GM23248 (cell line): ENCODE data around the gene KCTD16. TPM values are rescaled to one million over a fixed set of nuclear protein-coding genes. Genes with fewer than 3 reads are reported as not detected.

ENCODE experiments used
- DNase-seq: peaks from one replicate; pipeline ENCODE4 v3.0.0-alpha.2; 2015
- H2AFZ ChIP-seq: fragments of 200-600 bp; sonication (generic); 2 replicates; pipeline ENCODE4 v1.6.1; 2016; ENCODE audit warnings: antibody characterized with exemption
- H3F3A ChIP-seq: fragments of 200-600 bp; sonication (generic); 2 replicates; pipeline ENCODE4 v1.6.1; 2016; ENCODE audit warnings: mild to moderate bottlenecking, antibody characterized with exemption, mixed run types; ENCODE audit not compliant: insufficient read depth
- H3K27ac ChIP-seq: fragments of 200-600 bp; sonication (generic); 2 replicates; pipeline ENCODE4 v1.5.1; 2016; ENCODE audit warnings: mild to moderate bottlenecking
- H3K27me3 ChIP-seq: fragments of 200-600 bp; sonication (generic); replicated peaks from 2 replicates; pipeline ENCODE4 v1.6.1; 2016; ENCODE audit warnings: mild to moderate bottlenecking; ENCODE audit not compliant: insufficient read depth
- H3K36me3 ChIP-seq: fragments of 200-600 bp; sonication (generic); 2 replicates; pipeline ENCODE4 v1.6.1; 2016; ENCODE audit warnings: low read depth, mild to moderate bottlenecking
- H3K4me1 ChIP-seq: fragments of 200-600 bp; sonication (generic); 2 replicates; pipeline ENCODE4 v1.6.1; 2016; ENCODE audit warnings: mild to moderate bottlenecking; ENCODE audit not compliant: insufficient read depth
- H3K4me2 ChIP-seq: fragments of 200-600 bp; sonication (generic); one replicate; pipeline ENCODE4 v1.6.1; 2016; ENCODE audit warnings: mild to moderate bottlenecking; ENCODE audit not compliant: unreplicated experiment
- H3K4me3 ChIP-seq: fragments of 200-600 bp; sonication (generic); 2 replicates; pipeline ENCODE4 v1.5.1; 2016; ENCODE audit warnings: mild to moderate bottlenecking
- H3K79me2 ChIP-seq: fragments of 200-600 bp; sonication (generic); 2 replicates; pipeline ENCODE4 v1.6.1; 2016; ENCODE audit warnings: mild to moderate bottlenecking; ENCODE audit not compliant: insufficient read depth
- H3K9ac ChIP-seq: fragments of 200-600 bp; sonication (generic); 2 replicates; pipeline ENCODE4 v1.6.1; 2016; ENCODE audit warnings: mild to moderate bottlenecking
- H3K9me2 ChIP-seq: fragments of 200-600 bp; sonication (generic); 2 replicates; pipeline ENCODE4 v1.6.1; 2016; ENCODE audit warnings: mixed run types, mild to moderate bottlenecking, moderate library complexity; ENCODE audit not compliant: insufficient read depth
- H3K9me3 ChIP-seq: fragments of 200-600 bp; sonication (generic); one replicate; pipeline ENCODE4 v1.6.1; 2017; ENCODE audit warnings: low read depth
- H4K20me1 ChIP-seq: fragments of 200-600 bp; sonication (generic); 2 replicates; pipeline ENCODE4 v1.6.0; 2016; ENCODE audit not compliant: insufficient read depth
- EZH2 ChIP-seq: fragments of 200-600 bp; sonication (generic); IDR thresholded peaks from 2 replicates; pipeline ENCODE4 v1.6.1; 2018; ENCODE audit warnings: antibody characterized with exemption, mild to moderate bottlenecking; ENCODE audit not compliant: insufficient read depth, poor library complexity, severe bottlenecking
- EZH2phosphoT487 ChIP-seq: fragments of 200-600 bp; sonication (generic); IDR thresholded peaks from 2 replicates; pipeline ENCODE4 v1.6.1; 2018; ENCODE audit warnings: antibody characterized with exemption, moderate library complexity, mild to moderate bottlenecking, low read depth; ENCODE audit not compliant: insufficient read depth
- WGBS, 2 experiments: methylation state at CpG; one replicate each; pipeline ENCODE4 v1.1.6; 2015 to 2017; ENCODE audit warnings: low lambda C conversion rate in 2 of 2, low coverage in 1 of 2; ENCODE audit errors: missing lambda C conversion rate in 2 of 2; 5-methylcytosine and 5-hydroxymethylcytosine counted together
- in situ Hi-C: fragments of 300-500 bp; cut with MboI; formaldehyde crosslinking; loops from 2 replicates; pipeline ENCODE4 v1.15.0; 2020
- polyA plus RNA-seq: library from polyadenylated mRNA; unstranded; fragments of >200 nt; fragmentation: Nextera tagmentation; extraction: Ambion mirVana; gene quantifications from 2 replicates; pipeline ENCODE4 v1.2.1, GENCODE V29; 2016
- total RNA-seq: library from RNA; depleted of rRNA; stranded (reverse); fragments of >200 nt; shearing (Covaris generic); gene quantifications from 2 replicates; pipeline ENCODE4 v1.2.3, GENCODE V29; 2014

KCTD16 gene
- total and polyA plus RNA-seq, 2 experiments from 2014 or later = 0.25 to 0.65 TPM

DNA sequence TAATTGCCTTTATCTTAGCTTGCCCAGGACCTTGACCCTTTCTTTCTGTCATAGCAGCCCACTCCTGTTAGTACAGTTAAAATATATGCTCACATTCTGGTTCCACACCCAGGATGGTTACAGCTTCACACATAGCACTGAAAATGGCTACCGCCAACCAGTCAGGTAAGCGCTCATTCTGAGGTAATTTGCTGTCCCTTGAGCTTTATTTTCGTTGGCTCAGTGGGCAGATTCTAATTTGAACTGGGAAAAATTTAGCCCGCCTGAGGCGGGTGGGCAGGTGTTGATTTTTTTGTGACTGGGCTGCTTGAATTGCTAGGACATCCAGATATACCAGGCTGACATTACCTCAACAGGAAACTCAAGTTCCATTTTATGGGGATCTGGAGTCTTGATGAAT lies 137.5 kb downstream of the KCTD16 start:
- Histone ChIP-seq H3K79me2 (no peaks in the 10 kb centered on the region), H2AFZ (no peak overlapping the region), H3K4me1 (no peaks in the 10 kb centered on the region), H4K20me1 (no peaks in the 10 kb centered on the region), H3K9me3 (no peaks in the 10 kb centered on the region), H3K4me2 (no peak overlapping the region), H3F3A (no peaks in the 10 kb centered on the region), H3K4me3 (no peak overlapping the region), H3K27ac (no peak overlapping the region), H3K36me3 (no peaks in the 10 kb centered on the region), H3K9ac (no peak overlapping the region), H3K9me2 (no peaks in the 10 kb centered on the region), H3K27me3 (no peaks in the 10 kb centered on the region)
- DNase-seq = no peak
- in situ Hi-C loops = no loop called here
- WGBS, 2 experiments = 61 to 64% methylated on average over 5 of the region's 5 CpGs
- TF ChIP-seq EZH2 = no peak
- no peak for TF ChIP-seq EZH2phosphoT487

DNA sequence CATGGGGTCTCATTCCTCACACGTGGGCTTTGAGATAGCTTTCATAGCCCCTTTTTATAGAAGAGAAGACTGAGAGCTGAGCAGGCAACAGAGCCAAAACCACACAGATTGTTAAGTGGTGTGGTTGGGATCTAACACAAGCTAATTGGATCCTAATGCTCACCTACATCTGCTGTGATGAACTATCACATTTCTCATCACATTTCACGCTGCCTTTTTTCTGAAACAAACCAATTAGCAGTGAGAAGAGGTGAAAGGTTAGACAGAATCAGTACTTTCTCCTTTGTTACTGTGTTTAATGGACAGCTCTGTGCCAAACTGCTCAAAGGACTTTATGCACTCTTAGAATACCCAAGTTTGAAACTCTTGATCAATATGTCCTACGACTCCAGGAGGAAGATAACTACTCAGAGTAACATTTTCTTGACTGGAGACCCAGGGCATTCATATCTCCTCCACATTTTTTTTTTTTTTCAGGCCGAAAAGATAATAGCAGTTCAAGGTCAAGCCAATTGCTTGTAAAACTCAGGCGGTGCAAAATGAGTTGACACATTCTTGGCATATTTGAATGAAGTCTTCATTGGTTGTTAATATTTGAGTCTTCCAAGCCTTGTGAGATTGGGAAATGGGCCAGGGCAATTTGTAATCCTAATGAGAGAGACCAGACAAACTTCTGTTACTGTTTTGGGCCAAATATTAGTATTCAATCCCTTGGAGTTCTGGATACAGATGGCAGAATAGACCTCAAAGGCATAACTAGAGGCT lies 138.4 kb downstream of the KCTD16 start:
- no peak overlapping the region for H3K4me3 ChIP-seq
- in situ Hi-C loops = no loop called here
- H3K27me3 ChIP-seq = 0 out of 2 replicates have a peak, but pooled peaks cover 2% of the 10 kb centered on the region
- WGBS, 2 experiments = 19 to 27% methylated on average over 5 of the region's 5 CpGs
- H3K4me1 ChIP-seq = no peaks in the 10 kb centered on the region
- H3K36me3 ChIP-seq = no peaks in the 10 kb centered on the region
- no peaks in the 10 kb centered on the region for H3F3A ChIP-seq
- H3K79me2 ChIP-seq = no peaks in the 10 kb centered on the region
- TF ChIP-seq EZH2 (no peak), EZH2phosphoT487 (no peak)
- H2AFZ ChIP-seq = no peak overlapping the region
- no peak overlapping the region for H3K27ac ChIP-seq
- no peak overlapping the region for H3K9ac ChIP-seq
- no peak overlapping the region for H3K4me2 ChIP-seq
- no peaks in the 10 kb centered on the region for H3K9me2 ChIP-seq
- no peak for DNase-seq
- no peaks in the 10 kb centered on the region for H3K9me3 ChIP-seq
- no peaks in the 10 kb centered on the region for H4K20me1 ChIP-seq

DNA sequence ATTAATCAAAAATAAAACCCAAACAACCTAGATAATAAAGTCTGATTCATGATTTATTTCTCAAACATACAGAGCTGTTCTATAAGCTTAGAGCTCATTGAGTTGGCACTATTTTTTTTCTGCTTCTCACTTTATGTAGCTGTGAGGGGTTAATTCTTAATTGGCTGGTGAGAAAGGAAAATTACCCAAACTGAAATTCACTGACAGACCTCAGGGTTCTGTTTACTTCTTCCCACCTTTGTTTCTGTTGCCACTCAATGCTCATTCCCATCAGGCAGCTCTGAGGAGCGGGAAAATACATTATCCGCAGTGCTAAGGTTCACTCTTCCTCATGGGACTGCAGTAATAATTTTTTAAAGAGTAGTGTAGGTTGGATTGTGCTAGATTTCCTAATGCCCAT lies 139.9 kb downstream of the KCTD16 start:
- no peak overlapping the region for H2AFZ ChIP-seq
- no peak overlapping the region for H3K4me3 ChIP-seq
- H3K27ac ChIP-seq = no peak overlapping the region
- no peaks in the 10 kb centered on the region for H3K9me3 ChIP-seq
- WGBS, 2 experiments = 51 to 66% methylated on average over 2 of the region's 2 CpGs
- H3K9ac ChIP-seq = no peak overlapping the region
- TF ChIP-seq EZH2 (no peak), EZH2phosphoT487 (no peak)
- in situ Hi-C loops = no loop called here
- 0 out of 2 replicates have a peak, but pooled peaks cover 6% of the 10 kb centered on the region for H3K27me3 ChIP-seq
- H4K20me1 ChIP-seq = no peaks in the 10 kb centered on the region
- H3K4me1 ChIP-seq = no peaks in the 10 kb centered on the region
- H3K79me2 ChIP-seq = no peaks in the 10 kb centered on the region
- H3K9me2 ChIP-seq = no peaks in the 10 kb centered on the region
- H3K4me2 ChIP-seq = no peak overlapping the region
- no peaks in the 10 kb centered on the region for H3K36me3 ChIP-seq
- DNase-seq = no peak
- no peaks in the 10 kb centered on the region for H3F3A ChIP-seq

DNA sequence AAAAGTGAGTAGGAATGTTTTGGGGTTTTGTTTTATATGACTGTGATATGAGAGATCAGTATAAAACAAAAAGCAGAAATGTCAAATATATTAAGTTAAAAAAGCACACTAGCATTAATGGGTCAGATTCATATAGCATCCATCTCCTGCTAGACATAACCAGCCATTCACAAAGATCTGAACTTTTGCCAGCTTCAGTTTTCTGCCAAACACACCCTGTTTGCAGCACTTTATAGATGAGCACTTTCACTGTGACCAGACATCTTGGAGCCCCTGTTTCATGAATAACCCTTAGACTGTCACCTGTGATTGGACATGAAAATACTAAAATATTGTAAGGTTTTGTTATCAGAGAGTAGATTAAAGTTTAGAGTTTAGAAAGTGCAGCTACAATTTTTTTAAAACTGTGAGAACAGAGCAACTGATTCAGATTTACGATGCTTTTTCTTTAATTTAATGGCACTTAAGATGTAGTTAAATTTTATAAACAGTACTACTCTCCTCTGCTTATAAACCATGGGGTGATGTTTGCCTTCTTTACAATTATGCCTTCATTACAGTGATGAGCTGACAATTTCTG lies 142.6 kb downstream of the KCTD16 start:
- Histone ChIP-seq H3K27me3 (0 out of 2 replicates have a peak, but pooled peaks cover 6% of the 10 kb centered on the region), H3K4me1 (no peaks in the 10 kb centered on the region), H3K4me2 (no peak overlapping the region), H2AFZ (no peak overlapping the region), H3K27ac (no peak overlapping the region), H3K79me2 (no peaks in the 10 kb centered on the region), H3K36me3 (no peaks in the 10 kb centered on the region), H3K9me2 (no peaks in the 10 kb centered on the region), H3K4me3 (no peak overlapping the region), H4K20me1 (no peaks in the 10 kb centered on the region), H3K9me3 (no peaks in the 10 kb centered on the region), H3K9ac (no peak overlapping the region), H3F3A (no peaks in the 10 kb centered on the region)
- WGBS, 2 experiments = 28 to 51% methylated on average over 1 of the region's 1 CpG
- TF ChIP-seq EZH2 (no peak), EZH2phosphoT487 (no peak)
- no peak for DNase-seq
- in situ Hi-C loops = no loop called here
